T-helper 17 cell (primary cell): ENCODE measurements around the gene DOCK3. TPM values are rescaled to one million over a fixed set of nuclear protein-coding genes. Genes with fewer than 3 reads are reported as not detected.
"Not testable (repeated sequence)": the region's sequence is repeated elsewhere in the genome, so short reads cannot be mapped to it uniquely, and the experiment has no call there.

ENCODE experiments used
- ATAC-seq: fragments of 150-1000 bp; cut with Tn5 transposase; 2 replicates; pipeline ENCODE4 v1.10.0; 2021; ENCODE audit warnings: mild to moderate bottlenecking, moderate library complexity
- DNase-seq, 3 donors: peaks; one replicate each; pipeline versions ENCODE4 v3.0.0 to v3.0.0-alpha.2; 2020 to 2021
- H3K9me3 ChIP-seq: one replicate; pipeline ENCODE4 v1.7.0; 2013; ENCODE audit warnings: low read length, mild to moderate bottlenecking; ENCODE audit not compliant: control insufficient read depth, poor library complexity, severe bottlenecking
- H3K27ac Mint-ChIP-seq: one replicate; pipeline ENCODE4 v1.8.0; 2022; ENCODE audit warnings: mild to moderate bottlenecking, moderate library complexity, mixed read lengths
- H3K27me3 Mint-ChIP-seq: one replicate; pipeline ENCODE4 v1.8.0; 2022; ENCODE audit warnings: mixed read lengths
- H3K36me3 Mint-ChIP-seq: one replicate; pipeline ENCODE4 v1.8.0; 2022; ENCODE audit warnings: low read depth, mixed read lengths
- H3K4me1 Mint-ChIP-seq: one replicate; pipeline ENCODE4 v1.8.0; 2022; ENCODE audit warnings: mild to moderate bottlenecking, mixed read lengths
- H3K4me3 Mint-ChIP-seq: one replicate; pipeline ENCODE4 v1.8.0; 2022; ENCODE audit warnings: mild to moderate bottlenecking, moderate library complexity, mixed read lengths
- total RNA-seq, 4 donors: library from RNA in 2 of 4; stranded (reverse) in 2 of 4; gene quantifications; one replicate each; pipeline ENCODE4 v1.2.3 and lab custom pipeline; 2022 to 2026

The DOCK3 gene
- total RNA-seq, 2 donors from 2014 or later, result 1.9 to 3.2 TPM

DNA sequence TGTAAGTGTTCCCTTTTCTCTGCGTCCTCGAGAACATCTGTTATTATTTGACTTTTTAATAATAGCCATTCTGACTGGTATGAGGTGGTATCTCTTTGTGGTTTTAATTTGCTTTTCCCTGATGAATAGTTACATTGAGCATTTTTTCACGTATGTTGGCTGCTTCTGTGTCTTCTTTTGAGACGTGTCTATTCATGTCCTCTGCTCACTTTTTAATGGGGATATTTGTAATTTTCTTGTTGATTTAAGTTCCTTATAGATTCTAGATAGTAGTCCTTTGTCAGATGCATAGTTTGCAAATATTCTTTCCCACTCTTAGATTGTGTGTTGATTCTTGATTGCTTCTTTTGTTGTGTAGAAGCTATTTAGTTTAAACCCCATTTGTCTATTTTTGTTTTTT, 179.2 kb downstream of the DOCK3 start:
- H3K36me3 Mint-ChIP-seq, result peaks cover 2% of the 10 kb centered on the region
- H3K4me1 Mint-ChIP-seq, result no peaks in the 10 kb centered on the region
- H3K27ac Mint-ChIP-seq, result no peak overlapping the region
- no peak for ATAC-seq
- DNase-seq, result no peak
- no peaks in the 10 kb centered on the region for H3K27me3 Mint-ChIP-seq
- H3K4me3 Mint-ChIP-seq, result no peak overlapping the region
- H3K9me3 ChIP-seq, result no peaks in the 10 kb centered on the region

DNA sequence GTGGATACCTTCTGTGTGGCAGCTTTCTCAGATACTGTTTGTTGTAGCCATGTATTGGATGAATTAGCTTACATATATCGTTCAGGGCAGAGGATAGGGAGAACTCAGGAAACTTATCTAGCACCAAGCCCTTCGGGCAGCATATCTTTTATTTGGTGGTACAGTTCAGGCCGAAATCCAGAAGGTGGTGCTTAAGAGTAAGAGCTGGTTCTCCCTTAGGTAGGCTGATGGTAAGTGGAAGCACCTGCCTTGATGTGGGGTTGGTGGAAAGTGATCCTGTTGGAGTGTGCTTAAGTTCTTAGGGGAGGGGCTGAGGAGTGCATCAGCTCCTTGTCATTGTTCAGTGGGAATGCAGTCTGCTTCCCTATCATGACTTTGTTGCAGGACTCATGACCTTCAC, 187.5 kb downstream of the DOCK3 start:
- no peak overlapping the region for H3K27ac Mint-ChIP-seq
- H3K9me3 ChIP-seq, result no peaks in the 10 kb centered on the region
- H3K4me3 Mint-ChIP-seq, result no peak overlapping the region
- H3K36me3 Mint-ChIP-seq, result peaks cover 2% of the 10 kb centered on the region
- H3K4me1 Mint-ChIP-seq, result no peaks in the 10 kb centered on the region
- no peak for DNase-seq
- no peak for ATAC-seq
- H3K27me3 Mint-ChIP-seq, result no peaks in the 10 kb centered on the region

DNA sequence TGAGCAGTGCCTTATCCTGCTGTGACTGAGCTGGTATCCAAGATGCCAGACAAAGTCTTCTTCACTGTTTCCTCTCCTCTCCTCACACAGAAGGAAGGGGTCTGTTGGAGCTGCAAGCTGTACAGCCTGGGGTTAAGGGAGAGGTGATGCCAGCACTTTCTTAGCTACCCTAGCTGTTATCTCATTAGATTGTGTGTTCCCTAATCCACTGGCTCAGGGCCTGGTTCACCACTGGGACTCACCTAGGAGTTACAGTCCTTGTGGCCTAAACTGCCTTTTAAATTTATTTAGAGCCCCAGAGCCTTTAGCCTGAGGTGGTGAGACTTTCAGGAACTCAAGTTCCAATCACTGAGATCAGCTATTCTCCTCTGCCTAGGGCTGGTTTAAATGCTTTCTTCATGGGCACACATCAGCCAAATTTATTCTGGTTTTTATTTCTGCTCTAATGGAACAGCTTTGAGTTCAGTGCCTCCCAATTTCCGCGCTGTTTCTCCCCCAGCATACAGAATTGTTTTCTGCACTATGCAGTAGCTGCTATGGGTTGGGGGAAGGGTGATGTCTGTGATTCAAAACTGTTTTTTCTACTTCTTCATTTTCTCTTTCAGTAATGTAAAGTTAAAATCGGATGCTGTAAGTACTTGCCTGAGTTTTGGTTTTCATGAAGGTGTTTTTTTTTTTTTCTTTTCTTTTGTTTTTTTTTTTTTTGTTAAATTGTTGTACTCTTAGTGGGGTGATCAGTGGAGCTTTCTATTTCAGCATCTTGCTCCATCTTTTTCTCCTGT, 198.8 kb downstream of the DOCK3 start:
- H3K9me3 ChIP-seq, result peaks cover 4% of the 10 kb centered on the region
- no peak overlapping the region for H3K27ac Mint-ChIP-seq
- DNase-seq, result no peak
- H3K36me3 Mint-ChIP-seq, result no peaks in the 10 kb centered on the region
- peaks cover 24% of the 10 kb centered on the region for H3K27me3 Mint-ChIP-seq
- ATAC-seq, result no peak
- H3K4me3 Mint-ChIP-seq, result no peak overlapping the region
- no peaks in the 10 kb centered on the region for H3K4me1 Mint-ChIP-seq

DNA sequence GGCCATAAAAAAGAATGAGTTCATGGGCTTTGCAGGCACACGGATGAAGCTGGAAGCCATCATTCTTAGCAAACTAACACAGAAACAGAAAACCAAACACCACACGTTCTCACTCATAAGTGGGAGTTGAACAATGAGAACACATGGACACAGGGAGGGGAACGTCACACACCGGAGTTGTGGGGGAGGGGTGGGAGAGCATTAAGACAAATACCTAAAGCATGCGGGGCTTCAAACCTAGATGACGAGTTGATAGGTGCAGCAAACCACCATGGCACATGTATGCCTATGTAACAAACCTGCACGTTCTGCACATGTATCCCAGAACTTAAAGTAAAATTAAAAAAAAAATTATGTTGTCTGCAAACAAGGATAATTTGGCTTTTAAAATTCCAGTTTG, 200.1 kb downstream of the DOCK3 start:
- ATAC-seq, H3K27ac Mint-ChIP-seq, H3K4me1 Mint-ChIP-seq, H3K36me3 Mint-ChIP-seq, H3K9me3 ChIP-seq, H3K4me3 Mint-ChIP-seq, DNase-seq: not testable (repeated sequence)
- peaks cover 24% of the 10 kb centered on the region for H3K27me3 Mint-ChIP-seq

DNA sequence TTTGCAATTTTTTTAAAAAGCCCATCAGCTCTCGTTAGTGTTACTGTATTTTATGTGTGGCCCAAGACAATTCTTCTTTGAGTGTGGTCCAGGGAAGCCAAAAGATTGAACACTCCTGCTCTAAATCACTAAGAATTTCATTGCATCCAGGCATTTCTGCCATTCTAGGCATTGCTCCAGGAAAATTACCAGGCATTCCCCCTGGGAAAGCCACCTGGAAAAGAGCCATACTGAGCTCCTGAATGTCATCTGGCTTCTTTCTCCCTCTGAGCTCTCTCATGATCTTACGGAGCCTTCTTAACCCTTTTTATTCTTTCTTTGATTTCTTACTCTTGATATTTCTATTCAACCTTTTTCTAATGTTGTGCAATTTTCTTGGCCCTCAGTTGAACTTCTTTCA, 202.2 kb downstream of the DOCK3 start:
- peaks cover 4% of the 10 kb centered on the region for H3K9me3 ChIP-seq
- ATAC-seq (no peak), DNase-seq (no peak)
- no peaks in the 10 kb centered on the region for H3K36me3 Mint-ChIP-seq
- no peak overlapping the region for H3K4me3 Mint-ChIP-seq
- H3K4me1 Mint-ChIP-seq, result no peaks in the 10 kb centered on the region
- H3K27me3 Mint-ChIP-seq, result peaks cover 24% of the 10 kb centered on the region
- no peak overlapping the region for H3K27ac Mint-ChIP-seq

DNA sequence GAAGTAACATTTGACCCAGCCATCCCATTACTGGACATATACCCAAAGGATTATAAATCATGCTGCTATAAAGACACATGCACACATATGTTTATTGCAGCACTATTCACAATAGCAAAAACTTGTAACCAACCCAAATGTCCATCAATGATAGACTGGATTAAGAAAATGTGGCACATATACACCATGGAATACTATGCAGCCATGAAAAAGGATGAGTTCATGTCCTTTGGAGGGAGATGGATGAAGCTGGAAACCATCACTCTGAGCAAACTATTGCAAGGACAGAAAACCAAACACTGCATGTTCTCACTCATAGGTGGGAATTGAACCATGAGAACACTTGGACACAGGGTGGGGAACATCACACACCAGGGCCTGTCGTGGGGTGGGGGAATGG, 208.0 kb downstream of the DOCK3 start:
- H3K4me3 Mint-ChIP-seq, H3K4me1 Mint-ChIP-seq, H3K36me3 Mint-ChIP-seq, H3K27ac Mint-ChIP-seq, H3K9me3 ChIP-seq, ATAC-seq, DNase-seq: not testable (repeated sequence)
- H3K27me3 Mint-ChIP-seq, result peaks cover 11% of the 10 kb centered on the region

DNA sequence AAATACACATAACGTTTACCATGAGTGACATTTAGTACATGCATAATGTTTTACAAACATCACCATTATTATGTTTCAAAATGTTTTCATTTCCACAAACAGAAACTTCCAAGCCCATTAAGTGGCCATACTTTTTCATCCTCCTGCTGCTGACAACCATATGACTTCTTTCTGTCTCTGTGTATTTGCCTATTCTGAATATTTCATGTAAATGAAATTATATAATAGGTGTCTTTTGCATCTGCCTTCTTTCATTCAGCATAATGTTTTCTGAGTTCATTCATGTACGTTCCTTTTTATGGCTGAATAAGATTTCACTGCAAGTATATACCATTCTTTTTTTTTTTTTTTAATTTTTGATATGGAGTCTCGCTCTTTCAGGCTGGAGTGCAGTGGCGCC, 209.0 kb downstream of the DOCK3 start:
- Mint-ChIP-seq H3K4me3 (no peak overlapping the region), H3K27ac (no peak overlapping the region), H3K36me3 (no peaks in the 10 kb centered on the region), H3K4me1 (no peaks in the 10 kb centered on the region), H3K27me3 (peaks cover 8% of the 10 kb centered on the region)
- DNase-seq, result no peak
- no peaks in the 10 kb centered on the region for H3K9me3 ChIP-seq
- ATAC-seq, result no peak

DNA sequence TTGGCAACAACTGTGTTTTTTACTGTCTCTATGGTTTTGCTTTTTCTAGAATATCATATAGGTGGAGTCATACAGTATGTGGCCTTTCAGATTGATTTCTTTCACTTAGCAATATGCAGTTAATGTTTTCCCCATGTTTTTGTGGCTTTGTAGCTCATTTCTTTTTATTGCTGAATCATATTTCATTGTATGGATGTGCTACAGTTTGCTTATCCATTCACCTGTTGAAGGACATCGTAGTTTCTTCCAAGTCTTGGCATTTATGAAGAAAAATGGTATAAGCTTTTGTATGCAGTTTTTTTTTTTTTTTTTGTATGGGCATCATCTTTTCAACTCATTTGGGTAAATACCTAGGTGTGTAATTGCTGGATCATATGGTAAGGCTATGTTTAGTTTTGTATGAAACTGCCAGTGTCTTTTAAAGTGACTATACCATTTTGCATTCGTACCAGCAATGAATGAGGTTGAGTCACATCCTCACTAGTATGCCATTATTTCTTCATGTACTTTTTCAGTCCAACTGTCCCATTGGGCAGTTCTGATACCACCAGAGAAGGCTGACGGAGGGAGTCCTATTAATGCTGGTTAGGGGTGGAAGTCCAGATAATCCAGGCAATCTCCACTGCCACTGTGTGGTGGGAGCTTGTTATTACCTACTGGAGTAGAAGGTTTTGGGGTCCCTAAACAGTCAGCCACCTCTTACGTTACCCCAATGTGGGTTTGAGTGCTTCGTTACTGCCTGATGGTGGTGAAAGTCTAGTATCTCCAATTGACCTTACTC, 210.5 kb downstream of the DOCK3 start:
- no peak overlapping the region for H3K4me3 Mint-ChIP-seq
- peaks cover 8% of the 10 kb centered on the region for H3K27me3 Mint-ChIP-seq
- H3K9me3 ChIP-seq, result no peaks in the 10 kb centered on the region
- no peaks in the 10 kb centered on the region for H3K36me3 Mint-ChIP-seq
- DNase-seq (no peak), ATAC-seq (no peak)
- H3K4me1 Mint-ChIP-seq, result no peaks in the 10 kb centered on the region
- H3K27ac Mint-ChIP-seq, result no peak overlapping the region

DNA sequence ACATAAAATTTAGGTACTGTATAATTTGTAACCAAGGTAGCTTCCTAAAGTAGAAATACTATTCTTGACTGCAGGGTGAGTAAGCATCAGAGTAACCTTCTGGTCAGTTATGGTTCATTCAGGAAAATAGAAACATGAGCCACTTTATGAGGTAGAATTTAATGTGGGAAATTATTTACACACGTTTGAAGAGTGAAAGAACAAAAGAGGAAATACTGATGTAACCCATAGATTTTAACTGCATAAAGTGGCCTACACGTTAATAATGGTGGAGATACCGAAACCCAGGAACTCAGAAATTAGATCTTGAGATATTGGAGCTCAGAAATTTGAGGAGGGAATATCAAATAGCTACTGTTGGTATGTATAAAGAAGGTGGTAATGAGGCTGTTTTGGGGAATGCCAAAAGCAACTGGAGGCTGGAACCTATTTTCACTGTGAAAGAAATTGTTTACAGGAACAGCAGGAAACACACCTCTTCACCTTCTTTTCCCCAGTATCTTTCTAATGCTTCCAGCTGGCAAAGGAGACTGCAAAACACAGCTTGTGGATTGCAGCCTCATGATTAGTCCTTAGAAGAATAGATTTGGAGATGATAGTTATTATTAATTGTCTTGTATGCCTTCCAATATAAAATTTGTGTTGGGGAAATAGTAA, 216.1 kb downstream of the DOCK3 start:
- Mint-ChIP-seq H3K4me1 (no peaks in the 10 kb centered on the region), H3K4me3 (no peak overlapping the region), H3K36me3 (no peaks in the 10 kb centered on the region), H3K27ac (no peak overlapping the region), H3K27me3 (peaks cover under 1% of the 10 kb centered on the region)
- H3K9me3 ChIP-seq, result no peaks in the 10 kb centered on the region
- DNase-seq (no peak), ATAC-seq (no peak)

DNA sequence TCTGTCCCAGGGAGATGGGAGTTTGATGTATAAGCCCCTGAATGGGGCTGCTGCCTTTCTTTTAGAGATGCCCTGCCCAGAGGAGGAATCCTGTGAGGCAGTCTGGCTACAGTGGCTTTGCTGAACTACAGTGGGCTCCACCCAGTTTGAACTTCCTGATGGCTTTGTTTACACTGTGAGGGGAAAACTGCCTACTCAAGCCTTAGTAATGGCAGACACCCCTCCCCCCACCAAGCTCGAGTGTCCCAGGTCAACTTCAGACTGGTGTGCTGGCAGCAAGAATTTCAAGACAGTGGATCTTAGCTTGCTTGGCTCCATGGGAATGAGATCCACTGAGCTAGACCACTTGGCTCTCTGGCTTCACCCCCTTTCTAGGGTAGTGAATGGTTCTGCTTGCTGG, 226.4 kb downstream of the DOCK3 start:
- not testable (repeated sequence) for ATAC-seq, DNase-seq, H3K9me3 ChIP-seq, H3K27me3 Mint-ChIP-seq, H3K4me1 Mint-ChIP-seq, H3K4me3 Mint-ChIP-seq, H3K36me3 Mint-ChIP-seq, H3K27ac Mint-ChIP-seq

DNA sequence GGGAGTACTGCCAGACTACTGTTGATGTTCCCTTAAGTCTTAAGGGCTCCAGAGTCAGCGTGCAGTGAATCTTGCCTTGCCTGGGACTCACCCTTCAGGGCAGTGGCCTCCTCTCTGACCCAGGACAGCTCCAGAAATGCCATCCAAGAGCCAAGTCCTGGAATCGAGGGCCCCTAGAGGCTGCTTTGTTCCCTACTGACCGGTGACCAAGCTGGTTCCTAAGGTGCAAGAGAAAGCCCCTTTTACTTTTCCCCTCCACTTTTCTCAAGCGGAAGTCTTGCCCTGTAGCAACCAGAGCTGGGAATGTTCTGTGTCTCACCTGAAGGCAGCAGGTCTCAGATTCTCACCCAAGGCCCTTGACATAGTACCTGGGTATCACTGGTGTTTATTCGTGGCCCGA, 238.0 kb downstream of the DOCK3 start:
- no peaks in the 10 kb centered on the region for H3K4me1 Mint-ChIP-seq
- no peak overlapping the region for H3K27ac Mint-ChIP-seq
- H3K27me3 Mint-ChIP-seq, result peaks cover 7% of the 10 kb centered on the region
- DNase-seq (no peak), ATAC-seq (no peak)
- no peaks in the 10 kb centered on the region for H3K9me3 ChIP-seq
- no peak overlapping the region for H3K4me3 Mint-ChIP-seq
- H3K36me3 Mint-ChIP-seq, result peaks cover 3% of the 10 kb centered on the region

DNA sequence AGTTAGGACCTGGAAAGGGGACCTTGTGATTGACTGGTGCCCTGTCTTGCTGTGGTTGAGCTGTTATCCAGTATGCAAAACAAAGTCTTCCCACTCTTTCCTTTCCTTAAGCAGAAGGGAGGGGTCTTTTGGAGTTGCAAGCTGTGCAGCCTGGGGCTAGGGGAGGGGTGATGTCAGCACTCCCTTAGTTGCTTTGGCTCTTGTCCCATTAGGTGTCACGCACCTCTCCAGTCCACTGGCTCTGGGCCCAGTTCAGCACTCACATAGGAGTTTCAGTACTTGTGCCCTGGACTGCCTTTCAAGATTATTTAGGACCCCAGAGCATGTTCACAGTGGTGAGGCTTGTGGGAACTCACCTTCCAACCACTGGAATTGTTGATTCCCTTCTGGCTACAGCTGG, 238.5 kb downstream of the DOCK3 start:
- Mint-ChIP-seq H3K4me3 (no peak overlapping the region), H3K4me1 (no peaks in the 10 kb centered on the region), H3K27ac (no peak overlapping the region), H3K36me3 (peaks cover 3% of the 10 kb centered on the region), H3K27me3 (peaks cover 7% of the 10 kb centered on the region)
- ATAC-seq (no peak), DNase-seq (no peak)
- H3K9me3 ChIP-seq, result no peaks in the 10 kb centered on the region

DNA sequence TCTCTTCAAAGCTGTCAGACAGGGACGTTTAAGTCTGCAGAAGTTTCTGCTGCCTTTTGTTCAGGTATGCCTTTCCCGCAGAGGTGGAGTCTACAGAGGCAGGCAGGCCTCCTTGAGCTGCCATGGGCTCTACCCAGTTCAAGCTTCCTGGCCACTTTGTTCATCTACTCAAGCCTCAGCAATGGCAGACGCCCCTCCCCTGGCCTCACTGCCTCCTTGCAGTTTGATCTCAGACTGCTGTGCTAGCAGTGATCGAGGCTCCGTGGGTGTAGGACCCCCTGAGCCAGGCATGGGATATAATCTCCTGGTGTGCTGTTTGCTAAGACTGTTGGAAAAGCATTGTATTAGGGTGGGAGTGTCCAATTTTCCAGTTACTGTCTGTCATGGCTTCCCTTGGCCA, 247.3 kb downstream of the DOCK3 start:
- peaks cover 26% of the 10 kb centered on the region for H3K27me3 Mint-ChIP-seq
- not testable (repeated sequence) for H3K9me3 ChIP-seq, H3K27ac Mint-ChIP-seq, ATAC-seq, DNase-seq, H3K4me1 Mint-ChIP-seq, H3K36me3 Mint-ChIP-seq, H3K4me3 Mint-ChIP-seq
